DMS53 (cell line): ENCODE data around the gene PRR15L.
A peak's percentile ranks its signal among the peaks of the same experiment; 100 is the strongest.
"Not testable (repeated sequence)": the region's sequence is repeated elsewhere in the genome, so short reads cannot be mapped to it uniquely, and the experiment has no call there.

ENCODE experiments used
- DNase-seq: peaks from one replicate; lab custom pipeline; 2025; lab: John Stamatoyannopoulos, UW

PRR15L gene

GRCh38 chr17:47988445-47988844 is 30.8 kb upstream of the PRR15L start:
- not testable (repeated sequence) for DNase-seq

DNA sequence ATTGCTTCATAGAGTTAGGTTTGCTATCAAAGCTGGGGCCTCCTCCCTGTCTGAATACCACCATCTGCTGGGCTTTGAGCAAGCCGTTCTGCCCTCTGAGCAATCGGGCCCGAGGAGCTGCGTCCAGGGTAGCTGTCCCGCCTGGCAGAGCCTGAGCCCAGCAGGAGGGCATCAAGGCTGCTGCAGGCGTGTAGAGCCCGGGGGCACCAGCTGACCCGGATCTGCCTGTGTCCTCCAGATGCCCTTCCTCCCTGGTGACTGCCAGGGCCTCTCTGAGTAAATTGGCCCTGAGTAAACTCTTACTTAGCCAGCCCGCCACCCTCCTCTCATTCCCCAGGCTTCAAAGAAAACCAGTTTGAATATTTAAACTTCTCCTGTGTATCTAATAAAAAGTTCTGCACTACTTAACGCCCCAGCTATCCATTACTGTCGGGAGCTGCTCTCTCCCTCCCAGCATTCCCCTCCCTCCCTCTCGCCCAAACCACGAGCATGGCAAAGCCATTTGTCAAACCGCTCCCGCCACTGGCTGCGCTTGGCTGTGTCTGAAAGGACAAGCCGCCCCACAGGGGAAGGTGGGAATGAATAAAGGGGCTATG is 29.7 kb upstream of the PRR15L start:
- DNase-seq, result peak; percentile 76

- DNase-seq, result no peak
Measured at GRCh38 chr17:47986520-47986919, 28.8 kb upstream of the PRR15L start.

DNA sequence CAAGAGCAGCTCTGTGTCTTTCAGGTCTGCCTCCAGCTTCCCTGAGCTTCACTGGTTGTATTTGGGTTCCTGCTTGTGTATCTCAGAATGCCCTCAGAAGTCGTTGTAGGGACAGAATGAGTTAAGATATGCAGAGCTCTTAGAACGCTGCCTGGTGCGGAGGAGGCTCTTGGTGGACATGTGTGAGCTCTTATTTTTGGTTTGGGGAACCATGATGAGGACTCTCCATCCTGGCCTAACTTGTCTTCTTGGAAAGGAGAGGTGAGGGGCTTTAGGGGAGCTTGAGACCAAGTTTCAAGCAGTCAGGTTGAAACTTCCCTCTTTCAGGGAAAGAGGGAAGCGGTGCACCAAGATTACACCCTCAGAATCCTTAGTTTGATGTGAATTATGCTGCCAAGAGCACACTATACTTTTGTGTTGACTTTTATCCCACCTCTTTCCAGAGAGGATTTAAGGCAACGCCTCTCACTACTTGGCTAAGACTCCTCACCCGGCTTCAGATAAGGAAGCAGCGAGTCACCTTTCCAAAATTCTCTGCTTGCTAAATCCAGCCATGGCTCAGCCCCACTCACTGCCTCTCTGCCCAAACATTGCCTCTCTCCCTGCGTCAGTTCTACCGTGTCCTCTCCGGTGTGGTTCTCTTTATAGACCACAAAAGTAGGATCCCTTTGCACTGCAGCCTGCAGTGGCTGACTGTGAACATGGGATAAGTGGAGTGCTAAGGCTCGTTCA is 26.0 kb upstream of the PRR15L start:
- no peak for DNase-seq

DNA sequence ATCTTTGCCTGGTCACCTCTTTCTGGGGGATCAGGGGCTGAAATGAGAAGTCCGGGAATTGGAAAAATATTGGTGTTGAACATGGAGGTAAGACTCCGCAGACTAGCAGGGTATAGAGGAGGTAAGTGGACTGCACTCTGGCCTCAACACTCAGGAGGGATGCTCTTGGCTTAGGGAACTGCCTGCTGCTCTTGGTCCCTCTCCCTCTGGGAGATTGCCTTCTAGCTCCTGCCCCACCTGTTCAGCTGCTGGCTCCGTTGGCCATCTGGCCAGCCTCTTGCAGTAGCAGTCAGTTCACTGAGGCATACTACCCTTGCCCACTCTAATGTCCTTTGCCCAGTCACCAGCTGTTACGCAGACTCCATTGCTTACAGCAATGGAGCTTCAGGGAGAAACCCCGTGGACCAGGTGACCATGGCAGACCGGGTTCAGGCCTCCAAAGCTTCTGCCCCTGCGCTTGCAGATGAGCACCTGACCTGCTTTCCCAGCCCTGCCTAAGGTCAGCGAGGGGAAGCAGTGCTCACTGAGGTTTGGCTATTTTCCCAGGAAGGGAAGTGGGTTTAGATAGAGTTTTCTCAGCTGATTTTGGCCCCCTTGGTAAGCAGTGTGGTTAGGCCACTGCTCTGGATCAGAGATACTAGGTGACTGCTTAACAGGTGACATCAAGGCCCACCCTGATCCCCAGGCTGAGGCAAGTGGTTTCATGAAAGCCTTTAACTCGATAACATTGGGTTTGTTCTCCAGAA is 25.1 kb upstream of the PRR15L start:
- DNase-seq, result no peak

DNA sequence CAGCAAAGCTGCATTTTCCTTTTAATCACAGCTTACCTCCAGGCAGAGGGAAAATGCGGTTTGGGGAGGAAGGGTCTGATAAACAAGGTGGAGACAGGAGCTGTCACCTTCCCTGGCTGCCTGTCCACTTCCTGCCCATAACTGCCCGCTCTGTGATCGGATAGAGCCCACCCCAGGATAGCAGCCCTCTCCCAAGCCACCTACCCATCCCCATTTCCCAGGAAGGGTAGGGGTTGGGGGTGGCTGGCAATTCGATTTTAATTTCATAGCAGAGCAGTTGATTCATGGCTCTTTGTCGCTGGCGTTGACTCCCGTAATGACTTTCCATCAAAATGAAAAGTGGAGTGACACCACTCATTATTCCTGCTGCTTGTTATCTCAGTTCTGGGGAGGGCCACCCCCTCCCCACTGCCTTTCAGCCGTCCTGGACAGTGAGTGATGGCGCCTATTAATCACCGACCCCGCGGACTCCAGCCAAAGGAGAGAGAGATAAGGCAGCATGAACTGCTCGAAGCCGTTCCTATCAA is 24.5 kb upstream of the PRR15L start:
- no peak for DNase-seq

DNA sequence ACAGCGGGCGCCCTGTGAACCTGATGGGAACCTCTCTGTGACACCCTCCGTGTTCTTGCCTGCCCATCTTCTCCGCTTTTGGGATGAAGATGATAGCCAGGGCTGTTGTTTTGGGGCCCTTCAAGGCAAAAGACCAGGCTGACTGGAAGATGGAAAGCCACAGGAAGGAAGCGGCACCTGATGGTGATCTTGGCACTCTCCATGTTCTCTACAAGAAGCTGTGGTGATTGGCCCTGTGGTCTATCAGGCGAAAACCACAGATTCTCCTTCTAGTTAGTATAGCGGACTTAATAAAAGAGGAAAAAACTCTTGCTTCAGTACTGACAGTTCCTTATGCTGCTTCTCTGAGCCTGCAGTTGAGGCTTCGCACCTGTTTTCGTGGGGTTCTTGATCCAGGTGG is 23.8 kb upstream of the PRR15L start:
- no peak for DNase-seq

GRCh38 chr17:47980541-47980940 is 22.9 kb upstream of the PRR15L start:
- DNase-seq, result peak; percentile 84

- peak; percentile 82 for DNase-seq
Measured at GRCh38 chr17:47978324-47978723, 20.6 kb upstream of the PRR15L start.

DNA sequence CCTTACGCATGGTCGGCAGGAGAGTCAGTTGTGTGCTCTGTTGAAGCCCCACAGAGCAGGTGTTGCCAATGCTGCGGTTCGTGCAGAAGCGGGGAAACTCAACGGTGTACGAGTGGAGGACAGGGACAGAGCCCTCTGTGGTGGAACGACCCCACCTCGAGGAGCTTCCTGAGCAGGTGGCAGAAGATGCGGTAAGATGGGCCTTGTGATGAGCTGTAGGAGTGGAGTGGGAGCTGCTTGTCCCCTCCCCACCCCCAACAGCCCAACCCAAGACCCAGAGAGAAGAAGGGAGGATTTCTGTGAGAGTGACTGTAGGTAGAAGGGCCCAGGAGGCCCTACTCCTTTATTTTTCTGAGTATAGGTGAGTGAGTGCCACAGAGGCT is 18.1 kb upstream of the PRR15L start:
- DNase-seq, result no peak

DNA sequence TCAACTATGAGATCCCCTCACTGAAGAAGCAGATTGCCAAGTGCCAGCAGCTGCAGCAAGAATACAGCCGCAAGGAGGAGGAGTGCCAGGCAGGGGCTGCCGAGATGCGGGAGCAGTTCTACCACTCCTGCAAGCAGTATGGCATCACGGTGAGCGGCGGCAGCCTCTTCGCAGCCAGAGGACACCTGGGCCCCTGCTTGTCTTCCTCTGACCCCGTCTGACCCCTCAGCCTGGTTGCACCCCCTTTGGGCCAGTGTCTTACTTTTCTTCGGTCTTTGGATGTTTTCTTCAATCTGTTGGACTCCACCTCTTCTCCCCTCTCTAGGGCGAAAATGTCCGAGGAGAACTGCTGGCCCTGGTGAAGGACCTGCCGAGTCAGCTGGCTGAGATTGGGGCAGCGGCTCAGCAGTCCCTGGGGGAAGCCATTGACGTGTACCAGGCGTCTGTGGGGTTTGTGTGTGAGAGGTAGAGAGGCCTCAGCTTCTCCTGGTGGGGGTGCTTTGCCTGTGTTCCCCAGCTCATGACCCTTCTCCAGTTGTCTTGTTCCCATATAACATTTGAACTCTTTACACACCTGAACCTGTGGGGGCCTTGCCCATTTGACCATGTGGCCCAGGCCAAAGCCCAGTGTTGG is 17.6 kb upstream of the PRR15L start:
- no peak for DNase-seq

DNA sequence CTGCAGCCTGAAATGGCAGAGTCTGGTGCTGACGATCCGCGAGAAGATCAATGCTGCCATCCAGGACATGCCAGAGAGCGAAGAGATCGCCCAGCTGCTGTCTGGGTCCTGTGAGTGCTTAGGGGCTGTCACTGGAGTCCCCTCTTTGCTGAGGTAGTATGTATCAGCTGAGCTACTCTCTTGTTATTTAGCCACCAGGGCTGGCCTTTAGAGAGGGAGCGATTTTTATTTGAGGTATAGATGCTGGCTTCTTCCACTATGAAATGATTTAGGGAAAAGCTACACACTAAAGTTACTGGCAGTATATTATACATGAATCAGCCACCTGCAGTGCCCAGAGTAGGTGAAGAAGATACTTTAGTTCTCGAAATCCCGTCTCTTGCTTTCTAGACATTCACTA is 15.9 kb upstream of the PRR15L start:
- no peak for DNase-seq

GRCh38 chr17:47970725-47971499 is 13.2 kb upstream of the PRR15L start, which contains the start of gene CDK5RAP3:
Gene CDK5RAP3, plus strand, starts transcription at chr17:47971113. Its CDS starts 34 bp downstream, at chr17:47971147.
- peak; percentile 100 for DNase-seq

DNA sequence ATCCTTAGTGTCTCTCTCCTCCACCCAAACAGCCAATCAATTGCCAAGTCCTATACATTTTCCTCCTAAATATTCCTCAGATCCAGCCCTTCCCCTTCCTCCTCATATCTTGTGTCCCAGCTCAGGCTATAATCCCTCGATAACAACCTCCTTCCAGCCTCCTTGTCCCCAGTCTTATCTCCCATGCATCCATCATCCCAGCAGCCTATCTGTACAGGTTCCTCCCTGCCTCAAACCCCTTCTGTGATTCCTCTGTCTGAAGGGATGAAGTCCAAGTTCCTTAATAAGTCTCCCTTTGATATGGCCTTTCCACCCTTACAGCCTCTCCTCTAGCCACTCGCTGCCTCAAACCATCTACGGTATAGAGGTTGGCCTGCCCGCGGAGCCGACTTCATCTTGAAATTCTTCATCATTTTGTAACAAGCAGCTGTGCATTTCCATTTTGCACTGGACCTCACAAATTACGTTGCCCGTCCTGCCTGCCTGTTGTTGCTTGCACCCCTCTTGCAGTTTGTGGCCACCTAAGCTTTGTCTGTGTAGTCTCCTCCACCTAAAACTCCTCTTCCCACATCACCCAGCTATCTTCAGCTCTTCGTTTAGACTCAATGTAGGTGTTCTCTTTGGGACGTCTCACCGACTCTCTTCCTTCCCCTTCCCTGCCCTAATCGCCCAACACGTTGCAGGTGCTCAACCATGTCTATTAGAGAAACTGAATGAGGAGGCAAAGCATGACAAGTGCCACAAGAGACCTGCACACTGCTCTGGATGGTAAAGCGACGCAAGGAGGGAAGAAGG is 12.4 kb upstream of the PRR15L start:
- no peak for DNase-seq

DNA sequence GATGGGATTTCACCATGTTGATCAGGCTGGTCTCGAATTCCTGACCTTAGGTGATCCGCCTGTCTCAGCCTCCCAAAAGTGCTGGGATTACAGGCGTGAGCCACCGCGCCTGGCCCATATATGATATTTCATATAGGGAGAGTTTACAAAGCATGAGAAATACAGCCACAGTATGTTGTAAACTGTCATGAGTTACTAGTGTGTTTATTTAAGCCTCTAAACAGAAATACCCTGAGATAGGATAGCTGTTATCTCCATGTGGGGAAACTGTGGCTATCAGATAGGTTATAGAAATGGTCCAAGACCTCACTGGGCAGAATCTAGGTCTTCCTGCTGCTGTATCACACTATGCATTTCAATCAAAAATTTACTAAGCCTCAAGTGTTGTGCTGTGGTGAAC is 11.2 kb upstream of the PRR15L start:
- DNase-seq, result no peak

DNA sequence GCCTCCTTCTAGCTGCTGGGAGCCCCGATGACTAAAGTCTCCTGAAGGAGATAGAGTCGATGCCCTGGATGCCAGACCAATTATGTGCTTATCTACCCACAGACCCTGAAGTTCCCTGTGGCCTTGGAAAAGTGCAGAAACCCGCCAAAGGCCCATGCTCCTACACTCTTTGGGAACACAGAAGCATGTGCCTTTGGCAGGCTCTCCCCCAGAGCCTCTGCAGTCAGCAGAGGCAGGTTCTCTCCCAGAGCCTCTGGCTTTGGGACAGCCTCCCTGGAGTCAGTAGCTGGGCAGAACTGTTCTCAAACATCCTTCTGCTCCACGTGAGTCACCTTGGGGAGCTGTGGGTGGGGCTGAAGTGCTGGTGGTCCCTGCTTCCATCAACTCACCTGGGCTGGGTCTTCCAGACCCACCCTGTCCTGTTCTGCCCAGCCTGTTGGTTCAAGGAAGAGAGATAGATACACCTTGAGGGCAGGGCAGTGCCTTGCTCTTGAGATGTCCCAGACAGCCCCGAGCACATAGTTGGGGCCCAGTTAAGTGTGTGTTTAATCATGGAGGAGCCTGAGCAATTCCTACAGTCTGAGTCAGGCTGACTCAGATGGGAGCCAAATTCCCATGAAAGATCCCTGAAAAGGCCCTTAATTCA is 10.0 kb upstream of the PRR15L start:
- DNase-seq, result no peak

DNA sequence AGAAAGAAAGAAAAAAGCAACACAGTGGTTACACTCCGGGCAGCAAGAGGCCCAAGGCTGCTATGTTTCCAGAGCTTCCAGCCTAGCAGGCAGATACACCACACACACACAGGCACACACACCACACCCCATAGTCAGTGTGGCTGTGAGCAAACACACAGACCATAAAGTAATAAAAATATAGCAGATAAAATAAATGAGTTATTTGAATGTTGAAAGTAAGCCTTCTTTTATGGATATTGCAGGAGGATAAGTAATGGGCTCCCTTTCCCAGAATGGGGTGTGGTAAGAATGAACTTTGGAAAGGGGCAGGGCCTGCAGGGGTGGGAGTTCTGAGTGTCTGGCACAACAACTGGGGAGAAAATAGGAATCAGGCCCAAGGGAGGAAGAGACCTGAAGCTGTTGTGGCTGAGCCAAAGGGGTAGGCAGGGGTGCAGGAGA is 8.4 kb upstream of the PRR15L start:
- DNase-seq, result no peak

DNA sequence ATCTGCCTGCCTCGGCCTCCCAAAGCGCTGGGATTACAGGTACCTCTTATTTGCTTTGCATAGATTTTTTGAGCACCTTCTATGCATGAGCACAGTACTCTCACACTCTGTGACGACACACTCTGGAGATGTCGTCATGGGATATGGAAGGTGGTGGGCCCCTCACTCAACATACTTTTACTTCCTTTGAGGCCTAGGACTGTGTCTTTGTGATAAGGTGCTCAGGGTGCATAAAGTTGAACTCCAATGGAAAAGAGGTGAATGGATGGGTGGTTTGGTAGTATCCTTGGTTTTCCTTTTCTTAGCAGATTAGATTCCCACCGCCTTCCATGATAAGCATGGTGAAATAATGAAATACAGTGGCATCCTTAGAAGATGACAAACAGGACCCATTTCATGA is 7.2 kb upstream of the PRR15L start:
- no peak for DNase-seq

DNA sequence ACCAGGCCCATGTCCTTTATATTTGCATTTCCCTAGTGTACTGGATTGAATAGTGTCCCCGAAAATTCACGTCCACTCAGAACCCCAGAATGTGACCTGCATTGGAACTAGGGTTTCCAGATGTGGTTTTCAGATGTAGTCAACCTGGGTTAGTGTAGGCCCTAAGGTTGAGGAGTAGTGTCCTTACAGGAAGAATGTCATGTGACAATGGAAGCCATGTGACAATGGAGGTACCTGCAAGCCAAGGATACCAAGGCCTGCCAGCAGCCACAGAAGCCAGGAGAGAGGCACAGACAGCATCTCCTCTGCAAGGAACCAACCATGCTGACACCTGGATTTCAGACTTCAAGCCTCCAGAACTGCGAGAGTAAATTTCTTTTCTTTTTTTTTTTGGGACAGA is 5.2 kb upstream of the PRR15L start:
- no peak for DNase-seq

GRCh38 chr17:47961406-47961805 is 3.7 kb upstream of the PRR15L start:
- DNase-seq, result no peak
